ENCODE data around the gene JAZF1.

- TF ChIP-seq CTCF (IDR thresholded peaks at IDR 0.05; ENCODE audit: insufficient read depth, low read length), result no peak
- no peak for TF ChIP-seq POLR2AphosphoS5 (IDR thresholded peaks at IDR 0.05; ENCODE audit: low read depth)
These were observed 92.6 kb downstream of the JAZF1 start for GRCh38 chr7:28088032-28088431.

Measured in HL-60 (cell line).